HG03565 (cell line): Measurements from ENCODE around the gene PAFAH2.

ENCODE experiments used
- ATAC-seq: cut with Tn5 transposase; IDR thresholded peaks from one replicate; pipeline ENCODE4 v1.9.1; 2021; ENCODE audit warnings: mild to moderate bottlenecking, moderate library complexity; ENCODE audit not compliant: unreplicated experiment

Gene PAFAH2

GRCh38 chr1:26015358-26015757 lies 17.5 kb upstream of the PAFAH2 start:
- no peak for ATAC-seq

DNA sequence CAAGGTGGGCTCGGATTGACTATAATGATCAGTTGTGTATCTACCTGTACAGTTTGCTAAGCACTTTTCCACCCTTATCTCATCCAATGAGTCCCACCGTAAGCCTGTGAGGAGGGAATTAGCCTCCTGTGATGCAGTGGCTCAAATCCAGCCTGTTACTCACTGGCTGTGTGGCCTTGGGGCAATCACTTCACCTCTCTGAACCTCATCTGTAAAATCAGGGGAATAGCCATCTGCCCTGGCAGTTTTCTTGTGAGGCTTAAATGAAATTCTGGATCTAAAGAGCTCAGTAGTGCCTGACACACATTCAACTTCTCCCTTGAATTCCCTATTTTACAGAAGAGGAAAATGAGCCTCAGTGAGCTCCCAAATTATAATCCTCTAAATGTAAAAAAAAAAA lies 16.3 kb upstream of the PAFAH2 start:
- ATAC-seq = no peak

GRCh38 chr1:26012864-26013263 lies 15.0 kb upstream of the PAFAH2 start:
- no peak for ATAC-seq

DNA sequence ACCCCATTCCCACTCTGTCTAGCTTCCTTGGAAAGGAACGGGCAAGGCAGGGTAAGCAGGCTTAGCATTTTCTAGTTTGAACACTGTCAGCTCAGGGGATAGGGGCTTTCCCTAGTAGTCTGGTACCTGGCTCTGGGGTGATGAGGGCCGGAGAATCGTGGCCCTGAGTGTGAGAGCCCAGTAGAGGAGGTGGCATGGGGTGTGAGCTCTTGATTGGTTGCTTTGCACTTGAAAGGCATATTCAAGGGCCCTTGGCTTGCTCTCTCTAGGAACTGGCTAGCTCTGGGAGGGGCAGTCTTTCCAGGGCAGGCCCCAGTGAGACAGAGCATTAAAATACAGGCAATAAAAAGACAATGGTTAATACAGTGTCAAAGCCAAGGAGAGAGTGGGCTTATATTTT lies 13.0 kb upstream of the PAFAH2 start:
- ATAC-seq = no peak

- ATAC-seq = no peak
Observed at GRCh38 chr1:26009796-26010447, 12.1 kb upstream of the PAFAH2 start.

GRCh38 chr1:26006710-26007109 lies 8.8 kb upstream of the PAFAH2 start:
- no peak for ATAC-seq

DNA sequence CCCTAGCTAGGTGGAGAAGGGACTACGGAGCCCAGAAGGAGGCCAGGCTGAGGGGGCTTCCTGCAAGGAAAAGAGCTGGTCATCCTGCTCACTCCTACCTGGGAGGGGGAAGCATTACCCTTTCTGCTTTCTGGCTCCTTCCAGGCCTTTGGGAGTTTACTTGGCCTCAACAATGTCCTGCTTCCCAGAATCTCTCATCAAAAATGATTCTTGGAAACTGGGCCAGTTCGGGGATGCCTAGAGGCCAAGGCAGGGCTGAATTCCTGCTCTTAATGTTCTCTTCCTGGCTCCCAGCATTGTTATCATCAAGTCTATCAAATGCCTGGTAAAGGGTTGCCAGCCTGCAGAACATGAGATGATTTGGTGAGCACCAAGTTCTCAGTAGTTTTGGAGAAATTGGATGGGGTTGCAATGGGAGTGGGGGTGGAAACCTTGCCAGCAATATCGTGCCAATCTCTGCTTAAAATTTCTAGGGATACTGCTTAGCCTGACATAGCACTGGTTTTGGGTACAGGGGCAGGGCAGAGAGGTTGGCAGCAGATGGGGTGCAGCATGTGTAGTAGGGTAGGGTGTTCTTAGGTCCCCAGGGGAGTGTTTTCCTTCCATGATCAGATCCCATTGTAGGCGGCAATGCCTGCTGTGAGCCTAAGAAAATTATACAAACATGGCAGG lies 7.7 kb upstream of the PAFAH2 start:
- no peak for ATAC-seq

DNA sequence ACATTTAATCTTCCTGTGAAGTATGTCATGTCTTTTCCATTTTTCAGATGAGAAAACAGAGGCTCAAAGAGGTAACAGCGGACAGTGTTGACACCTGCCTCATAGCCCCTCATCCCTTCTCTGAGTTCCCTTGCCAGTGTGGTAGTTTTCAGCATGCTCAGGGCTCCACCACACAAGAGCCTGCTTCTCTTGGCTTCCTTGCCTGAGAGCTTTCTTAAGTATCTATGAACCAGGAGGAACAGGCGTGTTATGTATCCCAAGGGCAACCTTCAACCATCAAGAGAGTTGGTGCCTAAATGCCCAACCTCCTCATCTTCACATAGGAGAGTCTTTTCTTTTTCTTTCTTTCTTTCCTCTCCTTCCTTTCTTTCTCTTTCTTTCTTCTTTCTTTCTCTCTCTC lies 5.9 kb upstream of the PAFAH2 start:
- no peak for ATAC-seq

DNA sequence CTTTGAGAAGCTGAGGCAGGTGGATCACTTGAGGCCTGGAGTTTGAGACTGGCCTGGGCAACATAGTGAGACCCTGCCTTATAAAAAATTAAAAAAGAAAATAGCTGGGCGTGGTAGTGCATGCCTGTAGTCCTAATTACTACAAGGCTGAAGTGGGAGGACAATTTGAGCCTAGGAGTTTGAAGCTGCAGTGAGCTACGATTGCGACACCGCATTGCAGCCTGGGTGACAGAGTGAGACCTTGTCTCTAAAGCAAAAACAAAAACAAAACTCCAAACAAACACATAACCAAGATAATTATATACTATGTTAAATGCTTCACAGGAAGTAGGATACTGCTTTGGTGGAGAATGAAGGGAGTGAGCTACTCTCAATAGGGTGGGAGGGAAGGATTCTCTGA lies 5.4 kb upstream of the PAFAH2 start:
- no peak for ATAC-seq

- ATAC-seq = no peak
Observed at GRCh38 chr1:25999041-25999800, 1.4 kb upstream of the PAFAH2 start.

DNA sequence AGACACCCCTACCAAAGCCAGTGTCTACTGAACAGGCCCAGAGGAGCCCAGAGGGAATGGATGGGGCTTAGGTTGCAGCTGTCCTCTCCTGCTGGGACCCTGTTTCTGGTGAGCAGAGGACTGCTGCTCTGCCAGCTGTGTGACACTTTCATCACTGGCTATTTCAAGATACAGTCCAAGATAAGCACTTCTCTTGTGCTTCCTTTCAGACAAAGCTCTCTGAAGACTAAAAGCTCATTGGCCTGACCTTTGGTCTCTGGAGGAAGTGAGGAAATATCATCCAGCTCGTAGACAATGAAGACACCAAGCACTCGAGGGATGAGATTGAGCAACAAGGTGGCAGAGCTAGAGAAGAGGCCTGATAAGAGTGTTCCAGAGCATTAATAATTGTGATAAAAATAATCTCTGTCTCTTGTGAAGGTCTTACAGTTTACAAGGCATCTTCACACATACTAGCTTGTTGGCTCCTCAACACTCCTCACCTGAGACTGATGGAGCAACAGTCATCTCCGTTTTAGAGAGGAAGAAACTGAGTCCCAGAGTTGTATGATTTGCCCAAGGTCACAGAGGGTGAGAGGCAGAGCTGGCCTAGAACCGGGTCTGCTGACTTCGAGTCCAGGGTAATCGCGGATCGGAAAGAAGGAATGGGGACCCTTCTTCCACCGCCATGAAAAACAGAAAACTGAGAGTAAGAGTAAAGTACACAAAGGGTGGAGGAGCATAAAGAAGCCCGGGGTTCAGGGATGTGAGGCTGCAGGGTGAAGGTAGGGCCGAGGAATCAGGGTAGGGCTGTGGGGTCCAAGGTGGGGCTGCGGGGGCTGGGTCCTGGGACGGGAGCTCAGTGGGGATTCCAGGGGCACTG lies 666 bp downstream of the PAFAH2 start:
- no peak for ATAC-seq

GRCh38 chr1:25994402-25995150 lies 3.3 kb downstream of the PAFAH2 start:
- ATAC-seq = no peak

GRCh38 chr1:25993197-25993951 lies 4.5 kb downstream of the PAFAH2 start:
- ATAC-seq = no peak

GRCh38 chr1:25992689-25993171 lies 5.1 kb downstream of the PAFAH2 start:
- no peak for ATAC-seq

GRCh38 chr1:25991937-25992688 lies 5.8 kb downstream of the PAFAH2 start:
- no peak for ATAC-seq

DNA sequence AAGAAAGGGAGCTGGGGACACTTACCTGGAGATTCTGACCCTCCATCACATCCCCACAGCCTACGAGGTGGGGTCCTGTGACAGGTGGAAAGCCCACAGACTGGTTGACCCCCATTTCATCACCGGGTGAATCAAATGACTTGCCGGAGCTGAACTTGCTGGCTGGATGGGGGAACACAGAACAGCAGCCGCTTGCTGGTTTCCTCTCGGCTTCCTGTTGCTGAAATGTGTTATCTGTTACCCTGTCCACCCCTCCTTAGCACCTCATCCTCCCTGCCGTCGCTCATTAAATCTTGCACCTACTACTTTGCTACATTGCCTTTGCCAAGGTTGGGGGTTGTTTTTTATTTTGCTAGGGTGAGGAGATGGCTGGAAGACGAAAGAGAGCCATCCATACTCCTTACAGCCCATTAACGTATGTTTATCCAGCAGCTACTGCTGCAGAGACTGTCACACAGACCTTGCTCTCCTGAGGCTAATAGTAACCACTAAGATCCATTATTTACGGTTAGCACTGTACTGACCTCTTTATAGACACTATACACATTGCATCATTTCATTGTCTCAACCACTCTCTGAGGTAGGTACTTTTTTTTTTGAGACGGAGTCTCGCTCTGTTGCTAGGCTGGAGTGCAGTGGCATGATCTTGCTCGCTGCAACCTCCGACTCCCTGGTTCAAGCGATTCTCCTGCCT lies 7.0 kb downstream of the PAFAH2 start:
- ATAC-seq = no peak

GRCh38 chr1:25990251-25990650 lies 7.6 kb downstream of the PAFAH2 start:
- ATAC-seq = no peak
